Esophagus muscularis mucosa (tissue), 4 donors: ENCODE results near the gene PIK3R3.

ENCODE experiments used
- EP300 ChIP-seq: sonication (generic); formaldehyde crosslinking; IDR thresholded peaks from one replicate; pipeline ENCODE4 v1.6.1; 2017; ENCODE audit warnings: antibody characterized with exemption
- POLR2A ChIP-seq: fragments of 450-650 bp; IDR thresholded peaks from one replicate; pipeline ENCODE4 v1.6.1; 2017; ENCODE audit warnings: antibody characterized with exemption, moderate library complexity, mild to moderate bottlenecking, low read depth
- POLR2AphosphoS5 ChIP-seq, 2 donors: sonication (generic); formaldehyde crosslinking; IDR thresholded peaks; one replicate each; pipeline ENCODE4 v1.6.1; 2017; ENCODE audit warnings: antibody characterized with exemption in 2 of 2
- TF ChIP-seq, protein P1 (sequence below), 3 experiments: fragments of 200-600 bp in 2 of 3; fragments of 450-650 bp in 1 of 3; sonication (generic) in 2 of 3; IDR thresholded peaks; one replicate each; pipeline ENCODE4 v1.5.1; 2017 to 2019; ENCODE audit warnings: antibody characterized with exemption in 3 of 3, mild to moderate bottlenecking in 2 of 3, moderate library complexity in 1 of 3

DNA sequence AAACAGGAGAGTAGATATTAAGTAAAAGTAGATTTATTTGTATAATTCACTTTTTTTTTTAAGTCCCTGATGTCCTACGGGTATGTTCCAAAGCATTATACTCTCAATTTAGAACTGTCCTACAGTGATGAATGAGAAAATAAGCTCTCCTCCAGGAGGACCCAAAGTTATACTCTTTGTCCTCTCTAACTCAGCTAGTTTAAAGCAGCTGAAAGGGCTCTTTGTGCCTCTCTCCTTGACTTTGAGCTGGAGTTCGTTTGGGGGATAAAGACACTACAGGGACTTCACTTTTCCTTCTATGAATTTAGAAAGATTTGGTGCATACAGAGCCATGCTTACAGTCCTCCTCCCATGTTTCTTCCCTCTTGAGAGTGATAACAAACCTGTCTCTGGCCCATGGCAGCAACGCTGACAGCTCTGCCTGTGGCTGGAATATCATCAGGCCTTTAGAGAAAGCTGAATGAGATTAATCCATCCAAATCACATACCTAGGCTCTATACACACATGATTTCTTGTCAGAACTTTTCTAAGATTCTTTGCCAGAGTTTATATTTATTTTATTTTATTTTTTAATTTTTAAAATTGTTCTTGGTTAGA lies 134.3 kb downstream of the PIK3R3 start:
- TF ChIP-seq, protein P1, sequence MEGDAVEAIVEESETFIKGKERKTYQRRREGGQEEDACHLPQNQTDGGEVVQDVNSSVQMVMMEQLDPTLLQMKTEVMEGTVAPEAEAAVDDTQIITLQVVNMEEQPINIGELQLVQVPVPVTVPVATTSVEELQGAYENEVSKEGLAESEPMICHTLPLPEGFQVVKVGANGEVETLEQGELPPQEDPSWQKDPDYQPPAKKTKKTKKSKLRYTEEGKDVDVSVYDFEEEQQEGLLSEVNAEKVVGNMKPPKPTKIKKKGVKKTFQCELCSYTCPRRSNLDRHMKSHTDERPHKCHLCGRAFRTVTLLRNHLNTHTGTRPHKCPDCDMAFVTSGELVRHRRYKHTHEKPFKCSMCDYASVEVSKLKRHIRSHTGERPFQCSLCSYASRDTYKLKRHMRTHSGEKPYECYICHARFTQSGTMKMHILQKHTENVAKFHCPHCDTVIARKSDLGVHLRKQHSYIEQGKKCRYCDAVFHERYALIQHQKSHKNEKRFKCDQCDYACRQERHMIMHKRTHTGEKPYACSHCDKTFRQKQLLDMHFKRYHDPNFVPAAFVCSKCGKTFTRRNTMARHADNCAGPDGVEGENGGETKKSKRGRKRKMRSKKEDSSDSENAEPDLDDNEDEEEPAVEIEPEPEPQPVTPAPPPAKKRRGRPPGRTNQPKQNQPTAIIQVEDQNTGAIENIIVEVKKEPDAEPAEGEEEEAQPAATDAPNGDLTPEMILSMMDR (IDR thresholded peaks at IDR 0.05), result no peak
- TF ChIP-seq POLR2A (no peak), EP300 (no peak), POLR2AphosphoS5 (IDR thresholded peaks at IDR 0.05) (no peak)
